ENCODE data around the gene ARHGAP18. TPM values are rescaled to one million over a fixed set of nuclear protein-coding genes. Genes with fewer than 3 reads are reported as not detected.

The ARHGAP18 gene
- total RNA-seq, 1 donor from 2014 or later: 13.3 TPM

GRCh38 chr6:129655334-129655733 lies 54.6 kb downstream of the ARHGAP18 start:
- no peak for TF ChIP-seq CTCF (IDR thresholded peaks at IDR 0.05)
- Mint-ChIP-seq H3K9me3 (ENCODE audit: unreplicated experiment) (no peaks in the 10 kb centered on the region), H3K36me3 (ENCODE audit: unreplicated experiment) (peaks cover 5% of the 10 kb centered on the region), H3K4me1 (ENCODE audit: unreplicated experiment) (peaks cover 51% of the 10 kb centered on the region), H3K4me3 (ENCODE audit: unreplicated experiment) (no peak overlapping the region), H3K27me3 (ENCODE audit: unreplicated experiment) (no peaks in the 10 kb centered on the region), H3K27ac (ENCODE audit: unreplicated experiment) (no peak overlapping the region)
- no peak for DNase-seq (ENCODE audit: extremely low spot score, unreplicated experiment)

GRCh38 chr6:129653746-129654145 lies 56.2 kb downstream of the ARHGAP18 start:
- no peak for TF ChIP-seq CTCF (IDR thresholded peaks at IDR 0.05)
- H3K4me3 Mint-ChIP-seq (ENCODE audit: unreplicated experiment): no peak overlapping the region
- H3K27me3 Mint-ChIP-seq (ENCODE audit: unreplicated experiment): no peaks in the 10 kb centered on the region
- no peak for DNase-seq (ENCODE audit: extremely low spot score, unreplicated experiment)
- H3K27ac Mint-ChIP-seq (ENCODE audit: unreplicated experiment): peak overlapping the region; percentile 71
- H3K9me3 Mint-ChIP-seq (ENCODE audit: unreplicated experiment): no peaks in the 10 kb centered on the region
- peaks cover 5% of the 10 kb centered on the region for H3K36me3 Mint-ChIP-seq (ENCODE audit: unreplicated experiment)
- peaks cover 45% of the 10 kb centered on the region for H3K4me1 Mint-ChIP-seq (ENCODE audit: unreplicated experiment)

- DNase-seq (ENCODE audit: extremely low spot score, unreplicated experiment): no peak
- Mint-ChIP-seq H3K4me3 (ENCODE audit: unreplicated experiment) (no peak overlapping the region), H3K27ac (ENCODE audit: unreplicated experiment) (peak overlapping the region; percentile 71), H3K27me3 (ENCODE audit: unreplicated experiment) (no peaks in the 10 kb centered on the region), H3K36me3 (ENCODE audit: unreplicated experiment) (peaks cover 5% of the 10 kb centered on the region), H3K9me3 (ENCODE audit: unreplicated experiment) (no peaks in the 10 kb centered on the region), H3K4me1 (ENCODE audit: unreplicated experiment) (peaks cover 46% of the 10 kb centered on the region)
- no peak for TF ChIP-seq CTCF (IDR thresholded peaks at IDR 0.05)
Measured at GRCh38 chr6:129653229-129653628, 56.7 kb downstream of the ARHGAP18 start.

GRCh38 chr6:129651291-129651691 lies 58.7 kb downstream of the ARHGAP18 start:
- no peak for DNase-seq (ENCODE audit: extremely low spot score, unreplicated experiment)
- H3K27ac Mint-ChIP-seq (ENCODE audit: unreplicated experiment): peak overlapping the region; percentile 63
- H3K27me3 Mint-ChIP-seq (ENCODE audit: unreplicated experiment): no peaks in the 10 kb centered on the region
- peaks cover 5% of the 10 kb centered on the region for H3K36me3 Mint-ChIP-seq (ENCODE audit: unreplicated experiment)
- H3K4me1 Mint-ChIP-seq (ENCODE audit: unreplicated experiment): peaks cover 62% of the 10 kb centered on the region
- H3K9me3 Mint-ChIP-seq (ENCODE audit: unreplicated experiment): no peaks in the 10 kb centered on the region
- no peak overlapping the region for H3K4me3 Mint-ChIP-seq (ENCODE audit: unreplicated experiment)
- no peak for TF ChIP-seq CTCF (IDR thresholded peaks at IDR 0.05)

- no peak for DNase-seq (ENCODE audit: extremely low spot score, unreplicated experiment)
- peaks cover 75% of the 10 kb centered on the region for H3K4me1 Mint-ChIP-seq (ENCODE audit: unreplicated experiment)
- no peaks in the 10 kb centered on the region for H3K27me3 Mint-ChIP-seq (ENCODE audit: unreplicated experiment)
- peaks cover 1% of the 10 kb centered on the region for H3K36me3 Mint-ChIP-seq (ENCODE audit: unreplicated experiment)
- no peaks in the 10 kb centered on the region for H3K9me3 Mint-ChIP-seq (ENCODE audit: unreplicated experiment)
- TF ChIP-seq CTCF (IDR thresholded peaks at IDR 0.05): no peak
- H3K27ac Mint-ChIP-seq (ENCODE audit: unreplicated experiment): no peak overlapping the region
- H3K4me3 Mint-ChIP-seq (ENCODE audit: unreplicated experiment): no peak overlapping the region
Measured at GRCh38 chr6:129648819-129649491, 61.0 kb downstream of the ARHGAP18 start.
